Activated naive CD4-positive, alpha-beta T cell treated with Interleukin-2 at 50 U/mL for 16 hours (primary cell): ENCODE data around the gene VCX3A.
"Not testable (repeated sequence)": the region's sequence is repeated elsewhere in the genome, so short reads cannot be mapped to it uniquely, and the experiment has no call there.

Experiments
- DNase-seq: peaks from one replicate; pipeline ENCODE4 v3.0.0-alpha.2; 2020

The VCX3A gene

GRCh38 chrX:6535018-6535417 is at the start of gene VCX3A:
Gene VCX3A, minus strand, starts transcription at chrX:6535118. Its CDS starts 621 bp downstream, at chrX:6534497.
- not testable (repeated sequence) for DNase-seq

- DNase-seq, result no peak
Measured at GRCh38 chrX:6574762-6575161, 39.8 kb upstream of the VCX3A start.

- no peak for DNase-seq
Measured at GRCh38 chrX:6568031-6568430, 33.1 kb upstream of the VCX3A start.

- DNase-seq, result no peak
Measured at GRCh38 chrX:6558979-6559378, 24.1 kb upstream of the VCX3A start.

GRCh38 chrX:6557690-6558089 is 22.8 kb upstream of the VCX3A start:
- no peak for DNase-seq

GRCh38 chrX:6550999-6551398 is 16.1 kb upstream of the VCX3A start:
- no peak for DNase-seq

- no peak for DNase-seq
Measured at GRCh38 chrX:6545712-6546111, 10.8 kb upstream of the VCX3A start.

- DNase-seq, result no peak
Measured at GRCh38 chrX:6526564-6527136, 8.3 kb downstream of the VCX3A start.

GRCh38 chrX:6517376-6517775 is 17.5 kb downstream of the VCX3A start:
- no peak for DNase-seq

GRCh38 chrX:6506444-6506843 is 28.5 kb downstream of the VCX3A start:
- no peak for DNase-seq

GRCh38 chrX:6505960-6506359 is 29.0 kb downstream of the VCX3A start:
- no peak for DNase-seq

- no peak for DNase-seq
Measured at GRCh38 chrX:6500719-6501118, 34.2 kb downstream of the VCX3A start.

GRCh38 chrX:6498324-6498723 is 36.6 kb downstream of the VCX3A start:
- no peak for DNase-seq
